Right renal pelvis (tissue), 4 donors: ENCODE measurements around the gene SMDT1. TPM values are rescaled to one million over a fixed set of nuclear protein-coding genes. Genes with fewer than 3 reads are reported as not detected.
"Not testable (repeated sequence)": the region's sequence is repeated elsewhere in the genome, so short reads cannot be mapped to it uniquely, and the experiment has no call there.

Experiments used
- DNase-seq, 4 donors: peaks; one replicate each; pipeline ENCODE4 v3.0.0-alpha.2; 2013; ENCODE audit warnings: low read depth in 4 of 4, low spot score in 3 of 4, missing footprints in 1 of 4
- polyA plus RNA-seq, 4 donors: library from polyadenylated mRNA; unstranded; fragments of 120-200 nt; gene quantifications; one replicate each; pipeline ENCODE4 v1.2.1, GENCODE V29; 2013; ENCODE audit not compliant: insufficient read length in 4 of 4

SMDT1 gene
- polyA plus RNA-seq, 4 donors = 74.2 to 142 (median 111) TPM

DNA sequence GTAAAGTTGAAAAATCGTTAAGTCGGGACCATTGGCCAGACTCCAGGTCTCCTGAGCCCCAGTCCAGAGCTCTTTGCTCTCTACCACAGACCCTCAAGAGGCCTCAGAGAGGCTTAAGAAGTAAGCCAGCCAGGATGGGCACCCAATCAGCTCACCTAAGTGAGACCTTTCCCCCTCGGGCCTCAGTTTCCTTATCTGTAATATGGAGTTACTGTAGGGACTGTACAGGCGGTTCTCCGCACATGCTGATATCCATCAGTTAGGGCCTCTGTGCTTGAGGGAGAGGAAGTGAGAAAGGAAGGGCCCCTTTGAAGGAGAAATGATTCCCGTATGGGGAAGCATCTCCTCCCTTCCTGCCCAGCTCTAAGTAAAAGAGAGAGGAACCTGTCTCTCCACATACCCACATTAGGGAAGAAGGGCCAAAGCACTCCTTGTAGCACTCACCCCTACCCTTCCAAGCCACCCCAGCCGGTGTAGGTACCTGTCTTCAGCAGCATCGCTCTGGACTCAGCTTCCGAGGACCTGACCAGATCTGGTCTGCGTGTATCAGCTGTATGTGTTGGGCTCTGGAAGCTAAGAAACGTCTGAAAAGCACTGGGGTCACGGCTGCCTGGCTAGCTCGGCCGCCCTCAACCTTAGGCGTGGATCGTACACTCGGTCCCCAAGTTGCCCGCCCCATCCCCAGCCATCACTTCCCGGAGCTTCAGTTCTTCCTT, 9.5 kb upstream of the SMDT1 start:
- no peak for DNase-seq

DNA sequence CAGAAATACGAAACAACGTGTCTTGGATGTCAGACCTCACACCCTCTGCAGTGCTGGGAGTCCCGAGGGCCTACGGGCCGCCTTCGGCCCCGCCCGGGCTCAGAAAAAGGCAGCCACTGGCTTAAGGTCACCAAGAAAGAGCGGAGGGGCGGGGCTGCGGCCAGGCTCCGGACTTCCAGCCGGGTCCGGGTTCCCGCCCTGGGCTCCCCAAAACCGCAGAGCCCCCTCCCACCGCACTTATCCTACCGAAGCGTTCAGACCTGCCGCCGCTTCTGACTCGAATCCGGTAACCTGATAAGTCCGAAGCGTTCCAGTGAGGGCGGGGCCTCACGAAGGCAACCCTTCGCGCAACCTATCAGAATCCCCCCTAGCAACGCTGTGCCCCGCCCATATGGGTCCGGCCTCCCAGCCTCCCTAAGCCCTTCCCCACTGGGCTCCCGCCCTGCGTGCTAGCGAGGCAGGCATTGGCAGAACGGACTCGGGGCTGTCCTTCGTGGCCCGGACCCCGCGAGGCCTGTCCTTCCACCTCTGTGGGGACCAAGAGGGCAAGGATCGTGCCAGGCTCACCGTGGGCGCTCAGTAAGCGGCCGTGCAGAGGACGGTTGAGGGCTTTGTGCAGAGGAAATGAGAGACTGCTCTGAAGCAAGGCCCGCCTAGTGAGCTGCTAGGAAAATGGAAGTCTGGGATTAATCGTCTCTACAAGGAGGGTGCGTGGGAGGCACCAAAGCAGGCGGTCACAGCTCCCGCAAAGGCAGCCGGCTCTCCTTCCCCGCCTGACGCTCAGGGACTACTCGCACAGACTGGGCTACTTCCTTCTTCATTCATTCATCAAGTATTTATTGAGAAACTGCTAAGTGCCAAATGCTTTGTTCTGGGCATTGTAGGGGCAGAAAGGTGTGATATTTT, 8.7 kb upstream of the SMDT1 start, which contains the start of gene NAGA:
Gene NAGA, minus strand, starts transcription at position 296 of the 906 bp plus-strand sequence. CDS start 515 bp downstream, outside the sequence.
- peak; percentile 88 to 93 (median 92) for DNase-seq

GRCh38 chr22:42071508-42071907, 8.0 kb upstream of the SMDT1 start:
- DNase-seq = not testable (repeated sequence)

- DNase-seq = no peak
These were observed 6.7 kb upstream of the SMDT1 start for GRCh38 chr22:42072606-42073330.

GRCh38 chr22:42073621-42074041, 5.9 kb upstream of the SMDT1 start:
- DNase-seq = no peak

DNA sequence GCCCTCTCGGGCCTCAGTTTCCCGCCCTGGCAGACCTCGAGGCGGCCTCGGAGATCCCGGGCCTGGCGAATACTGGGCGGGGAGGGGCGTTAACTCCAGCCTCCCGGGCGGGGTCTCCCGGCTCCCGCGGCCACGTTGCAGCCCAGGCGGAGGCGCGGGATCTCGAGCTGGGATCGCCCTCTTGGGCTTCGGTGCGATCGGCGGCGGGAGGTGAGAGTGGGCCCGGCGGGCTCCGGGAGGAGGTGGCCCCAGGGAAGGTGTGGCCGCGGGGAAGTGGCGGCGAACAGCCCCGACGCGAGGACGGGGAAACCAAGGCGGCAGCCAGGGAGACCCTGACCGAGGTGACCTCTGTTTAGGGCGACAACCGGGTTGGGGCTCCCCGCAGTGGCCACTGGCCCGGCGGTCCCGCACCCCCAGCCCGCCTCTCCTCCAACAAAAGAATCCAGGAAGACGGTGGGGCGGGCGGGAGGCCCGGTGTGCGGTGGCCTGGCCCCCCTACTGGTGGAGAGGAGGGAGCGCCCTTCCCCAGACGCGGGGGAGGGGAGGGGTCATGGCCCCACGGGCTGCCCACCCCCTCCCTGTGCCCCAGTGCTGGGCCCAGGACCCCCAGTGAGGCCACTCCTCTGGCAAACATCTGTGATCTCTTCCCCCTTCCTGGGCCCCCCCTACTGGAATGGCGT, 5.2 kb upstream of the SMDT1 start, which contains the start of gene PHETA2:
Gene PHETA2, plus strand, starts transcription at position 117 of the 680 bp plus-strand sequence. CDS start 3,046 bp downstream, outside the sequence.
- DNase-seq = no peak

DNA sequence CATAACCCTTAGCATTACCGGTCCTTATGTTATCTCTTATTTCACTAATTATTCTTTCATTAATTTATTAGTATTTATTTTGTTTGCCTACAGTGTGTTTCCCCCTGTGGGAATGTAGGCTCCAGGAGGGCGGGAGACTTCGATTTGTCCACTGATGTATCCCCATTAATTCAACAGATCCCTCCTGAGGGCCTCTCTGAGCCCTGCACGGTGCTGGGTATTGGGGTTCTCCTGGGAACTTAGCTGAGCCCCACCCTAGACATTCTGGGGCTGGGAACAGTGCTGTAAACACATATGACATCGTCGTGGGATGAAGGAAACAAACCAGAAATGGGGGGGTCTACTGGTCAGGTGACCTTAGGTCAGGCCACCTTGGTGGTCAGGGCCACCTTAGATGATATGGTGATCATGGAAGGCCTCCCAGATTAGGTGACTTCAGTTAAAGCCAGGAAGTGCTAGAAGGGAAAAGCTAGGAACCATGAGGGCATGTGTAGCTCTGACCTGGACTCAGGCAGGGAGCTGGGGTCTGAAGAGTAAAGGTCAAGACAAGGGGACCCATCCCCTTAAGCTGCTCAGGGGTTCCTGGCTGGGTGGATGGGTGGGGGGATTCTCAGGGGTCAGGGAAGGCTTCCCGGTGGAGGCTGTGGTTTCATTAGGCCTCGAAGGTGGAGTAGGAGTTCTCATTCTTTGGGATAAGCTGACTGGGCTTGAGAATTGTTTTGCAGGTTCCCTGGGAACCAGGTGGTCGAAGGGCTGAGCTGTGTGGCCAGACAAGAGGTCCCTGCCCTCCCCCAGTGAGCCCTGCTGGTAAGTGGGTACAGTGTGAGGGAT, 4.4 kb upstream of the SMDT1 start:
- DNase-seq = no peak

- DNase-seq = no peak
These were observed 2.6 kb upstream of the SMDT1 start for GRCh38 chr22:42076764-42077485.

DNA sequence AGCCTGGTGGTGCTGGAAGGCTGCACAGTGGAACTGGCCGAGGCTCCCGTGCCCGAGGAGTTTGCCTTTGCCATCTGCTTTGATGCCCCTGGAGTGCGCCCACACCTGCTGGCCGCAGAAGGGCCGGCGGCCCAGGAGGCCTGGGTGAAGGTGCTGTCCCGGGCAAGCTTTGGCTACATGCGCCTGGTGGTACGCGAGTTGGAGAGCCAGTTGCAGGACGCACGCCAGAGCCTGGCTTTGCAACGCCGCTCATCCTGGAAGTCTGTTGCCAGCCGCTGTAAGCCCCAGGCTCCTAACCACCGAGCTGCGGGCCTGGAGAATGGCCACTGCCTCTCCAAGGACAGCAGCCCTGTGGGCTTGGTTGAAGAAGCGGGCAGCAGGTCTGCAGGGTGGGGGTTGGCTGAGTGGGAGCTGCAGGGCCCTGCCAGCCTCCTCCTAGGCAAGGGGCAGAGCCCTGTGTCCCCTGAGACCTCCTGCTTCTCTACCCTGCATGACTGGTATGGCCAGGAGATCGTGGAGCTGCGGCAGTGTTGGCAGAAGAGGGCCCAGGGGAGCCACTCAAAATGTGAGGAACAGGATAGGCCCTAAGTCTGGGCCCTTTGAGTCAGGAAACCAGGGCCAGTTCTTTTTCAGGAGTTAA, 1.9 kb upstream of the SMDT1 start:
- DNase-seq = no peak

DNA sequence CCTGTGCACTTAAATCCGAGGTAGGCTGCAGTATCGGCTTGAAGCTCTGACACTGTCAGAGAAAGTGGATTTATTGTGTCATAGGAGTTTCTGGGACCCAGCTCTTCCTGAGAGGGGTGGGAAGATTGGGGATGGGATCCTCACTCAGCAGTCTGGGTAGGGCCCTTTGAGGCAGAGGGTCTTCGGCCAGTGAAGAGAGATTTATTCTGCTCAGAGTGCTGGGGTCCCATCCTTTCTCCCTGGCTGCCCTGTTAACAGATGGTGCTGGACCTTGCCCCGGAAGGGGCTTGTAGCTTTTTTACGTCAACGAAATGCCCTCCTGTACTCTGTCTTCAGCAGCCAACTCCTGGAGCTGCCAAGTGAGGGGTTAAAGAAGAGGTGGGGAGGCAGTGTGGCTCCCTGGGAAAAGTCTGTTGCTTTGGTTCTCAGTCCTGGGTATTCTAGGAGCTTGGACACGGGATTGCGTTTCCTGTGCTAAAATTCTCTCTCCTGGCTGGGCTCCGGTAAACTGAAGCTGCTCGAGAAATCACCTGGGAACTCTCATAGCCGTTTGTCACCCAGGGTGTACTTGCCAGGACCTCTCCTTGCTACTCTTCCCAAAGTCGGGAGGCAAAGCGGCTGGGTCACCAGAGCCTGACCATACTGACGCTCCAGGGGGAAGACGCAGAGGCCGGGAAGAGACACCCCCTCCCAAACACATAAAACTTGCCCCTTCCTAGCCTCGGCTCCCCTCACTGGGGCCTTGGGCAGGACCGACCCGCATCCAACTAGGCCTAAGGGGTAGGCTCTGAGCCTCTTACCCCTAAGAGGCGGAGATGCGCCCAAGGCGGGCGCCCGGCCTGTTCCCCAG, 806 bp upstream of the SMDT1 start:
- DNase-seq = peak in 1 of 4 donors; percentile 32

DNA sequence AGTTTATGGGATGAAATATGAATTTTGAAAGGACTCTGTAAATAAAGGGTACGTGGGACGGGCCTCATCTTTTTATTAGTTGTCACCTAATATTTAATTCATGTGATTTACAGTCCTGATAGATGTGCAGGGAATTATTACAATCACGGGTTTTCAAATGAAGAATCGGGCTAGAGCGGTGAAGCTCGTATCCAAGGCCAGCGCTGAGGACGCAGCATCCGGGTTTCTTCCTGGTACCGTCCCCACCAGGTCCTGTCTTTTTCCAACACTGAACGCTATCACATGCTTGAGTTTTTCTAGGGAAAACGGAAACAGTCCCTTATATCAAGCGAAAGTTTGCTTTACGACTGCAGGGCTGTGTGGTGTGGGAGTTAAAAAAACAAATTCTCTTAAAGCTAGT, 787 bp downstream of the SMDT1 start:
- DNase-seq = no peak

GRCh38 chr22:42083119-42083518, 3.6 kb downstream of the SMDT1 start:
- no peak for DNase-seq

DNA sequence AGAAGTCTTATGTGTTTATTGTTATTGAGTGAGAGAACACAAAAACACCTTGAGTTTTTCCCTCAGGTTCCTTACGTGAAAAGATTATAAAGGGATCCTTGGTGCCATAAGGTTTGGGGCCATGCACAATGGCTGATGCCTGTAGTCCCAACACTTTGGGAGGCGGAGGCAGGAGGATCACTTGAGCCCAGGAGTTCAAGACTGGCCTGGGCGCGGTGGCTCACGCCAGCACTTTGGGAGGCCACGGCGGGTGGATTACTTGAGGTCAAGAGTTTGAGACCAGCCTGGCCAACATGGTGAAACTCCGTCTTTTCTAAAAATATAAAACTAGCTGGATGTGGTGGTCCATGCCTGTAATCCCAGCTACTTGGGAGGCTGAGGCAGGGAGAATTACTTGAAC, 5.4 kb downstream of the SMDT1 start:
- no peak for DNase-seq

- DNase-seq = no peak
These were observed 6.6 kb downstream of the SMDT1 start for GRCh38 chr22:42086051-42086450.

DNA sequence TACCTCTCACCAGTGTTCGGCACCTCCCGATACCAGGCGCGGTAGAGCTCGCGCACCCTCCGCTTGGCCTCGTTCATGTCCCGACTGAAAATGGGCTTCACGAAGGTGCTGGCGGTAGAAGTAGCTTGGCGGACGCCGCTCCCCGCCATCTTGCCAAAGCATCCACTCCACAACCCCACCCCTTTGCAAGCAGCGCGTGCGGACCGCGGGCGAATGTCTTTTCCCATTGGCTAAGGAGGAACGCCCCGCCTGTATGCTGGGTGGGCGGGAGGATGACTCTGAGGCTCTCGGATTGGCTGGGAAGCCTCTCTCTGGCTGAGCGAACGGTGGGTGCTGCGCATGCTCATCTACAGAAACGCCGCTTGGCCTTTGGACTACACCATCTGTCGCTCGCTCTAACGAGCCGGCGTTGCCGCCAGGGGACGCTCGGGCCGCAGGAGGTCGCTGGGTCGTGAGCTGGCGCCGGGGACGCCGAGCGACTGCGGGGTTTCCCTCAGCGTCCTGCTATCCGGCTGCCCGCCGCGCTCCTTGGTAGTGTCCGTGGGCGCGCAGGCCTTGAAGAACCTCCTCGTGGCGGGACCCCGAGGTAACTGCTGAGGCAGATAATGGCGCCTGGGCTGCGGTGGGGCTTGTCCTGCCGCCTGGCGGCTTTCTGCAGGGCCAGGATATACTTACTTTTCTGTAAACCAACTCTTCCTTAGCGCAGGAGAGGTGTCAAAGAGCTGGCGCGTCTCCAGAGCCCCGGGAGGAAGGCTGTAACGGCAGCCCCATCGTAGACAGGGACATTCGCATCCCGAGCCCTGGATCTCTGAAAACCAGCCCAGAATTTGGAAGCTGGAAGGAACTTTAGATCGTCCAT, 11.3 kb downstream of the SMDT1 start, which contains the start of gene NDUFA6:
Gene NDUFA6, minus strand, starts transcription at position 177 of the 859 bp plus-strand sequence. Its CDS starts 28 bp downstream, at position 149.
- DNase-seq = peak; percentile 96 to 98 (median 98)

- DNase-seq = no peak
These were observed 11.9 kb downstream of the SMDT1 start for GRCh38 chr22:42091455-42091782.
